NCI-H2196 treated with DMSO at 0.1 percent for 48 hours (cell line): ENCODE results near the gene CADM1.

Experiments
- DNase-seq: peaks from one replicate; lab custom pipeline; 2025; ENCODE audit not compliant: unreplicated experiment; lab: John Stamatoyannopoulos, UW

Gene CADM1

DNA sequence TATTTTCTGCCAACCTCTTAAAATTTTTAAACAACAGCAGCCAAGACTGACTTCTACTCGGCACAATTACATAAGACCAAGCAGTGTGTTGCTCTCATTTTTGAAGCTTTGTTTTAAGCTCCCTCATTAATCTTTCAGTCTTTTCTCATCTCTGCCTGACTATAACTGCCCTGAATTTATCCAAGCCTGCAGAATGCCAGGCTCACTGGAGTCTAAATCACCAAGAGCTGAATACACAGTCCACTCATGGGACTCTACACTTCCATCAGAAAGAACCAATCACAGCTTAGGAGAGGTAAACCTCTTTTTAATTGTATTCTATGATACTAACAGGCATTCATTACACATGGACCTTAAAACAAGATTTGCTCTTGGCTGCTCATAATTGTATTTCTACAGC lies 178.7 kb downstream of the CADM1 start:
- DNase-seq, result no peak

DNA sequence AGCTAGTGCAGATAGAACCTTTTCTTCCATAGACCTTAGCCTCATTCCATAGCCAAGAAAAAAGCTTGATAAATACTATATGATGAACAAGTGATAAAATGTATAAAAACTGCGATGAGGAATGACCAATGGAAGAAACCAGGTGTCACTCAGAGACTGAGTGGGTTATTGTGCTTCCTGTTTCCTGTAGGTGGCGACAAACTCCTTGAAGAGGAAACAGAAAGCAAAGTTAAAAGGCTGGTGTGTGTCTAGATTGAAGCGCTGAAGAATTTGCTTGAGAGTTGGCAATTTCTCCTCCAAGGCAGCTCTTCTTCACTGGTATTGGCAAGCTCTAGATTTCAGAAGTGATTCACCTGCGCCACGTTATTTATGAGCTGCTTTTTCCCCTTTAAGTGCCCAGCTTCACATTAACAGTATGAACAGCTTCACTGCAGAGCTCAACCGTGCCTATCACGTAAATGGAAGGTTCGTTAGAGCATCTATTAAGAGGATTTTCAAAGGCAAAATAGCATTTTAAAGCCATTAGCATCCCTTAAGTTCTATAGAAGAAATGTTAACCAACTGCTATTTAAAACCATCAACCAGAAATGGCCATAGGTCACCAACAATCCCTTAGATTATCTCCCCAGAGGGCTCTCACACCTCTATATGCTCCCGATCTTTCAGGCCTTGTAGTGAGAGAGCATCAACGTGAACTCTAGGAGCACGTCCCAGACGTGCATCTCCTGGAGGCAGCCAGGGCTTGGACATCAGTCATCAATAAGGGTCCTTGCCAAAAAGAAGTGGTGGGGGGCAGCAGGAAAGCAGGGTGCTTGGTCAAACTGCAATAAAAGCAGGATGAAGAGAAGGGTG lies 179.4 kb downstream of the CADM1 start:
- peak; percentile 63 for DNase-seq

DNA sequence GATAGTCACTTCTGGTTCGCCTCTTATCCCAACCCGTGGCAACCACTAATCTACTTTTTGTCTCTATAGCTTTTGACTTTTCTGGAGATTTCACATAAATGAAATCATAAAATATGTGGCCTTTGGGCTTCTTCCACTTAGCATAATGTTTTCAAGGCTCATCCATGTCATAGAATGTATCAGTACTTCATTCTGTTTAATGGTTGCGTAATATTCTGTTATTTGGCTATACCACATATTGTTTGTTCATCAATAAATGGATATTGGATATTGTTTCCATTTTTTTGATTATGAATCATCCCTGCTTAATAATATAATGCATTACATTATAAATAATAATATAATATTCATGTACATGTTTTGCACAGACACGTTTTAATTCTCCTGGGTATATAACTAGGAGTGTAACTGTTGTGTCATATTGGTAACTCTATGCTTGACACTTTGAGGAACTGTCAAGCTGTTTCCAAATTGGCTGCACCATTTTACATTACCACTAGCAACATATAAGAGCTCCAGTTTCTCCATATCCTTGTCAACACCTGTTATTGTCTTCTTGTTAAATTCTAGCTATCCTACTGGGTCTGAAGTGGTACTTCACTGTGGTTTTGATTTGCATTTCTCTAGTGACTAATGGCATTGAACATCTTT lies 181.5 kb downstream of the CADM1 start:
- no peak for DNase-seq

DNA sequence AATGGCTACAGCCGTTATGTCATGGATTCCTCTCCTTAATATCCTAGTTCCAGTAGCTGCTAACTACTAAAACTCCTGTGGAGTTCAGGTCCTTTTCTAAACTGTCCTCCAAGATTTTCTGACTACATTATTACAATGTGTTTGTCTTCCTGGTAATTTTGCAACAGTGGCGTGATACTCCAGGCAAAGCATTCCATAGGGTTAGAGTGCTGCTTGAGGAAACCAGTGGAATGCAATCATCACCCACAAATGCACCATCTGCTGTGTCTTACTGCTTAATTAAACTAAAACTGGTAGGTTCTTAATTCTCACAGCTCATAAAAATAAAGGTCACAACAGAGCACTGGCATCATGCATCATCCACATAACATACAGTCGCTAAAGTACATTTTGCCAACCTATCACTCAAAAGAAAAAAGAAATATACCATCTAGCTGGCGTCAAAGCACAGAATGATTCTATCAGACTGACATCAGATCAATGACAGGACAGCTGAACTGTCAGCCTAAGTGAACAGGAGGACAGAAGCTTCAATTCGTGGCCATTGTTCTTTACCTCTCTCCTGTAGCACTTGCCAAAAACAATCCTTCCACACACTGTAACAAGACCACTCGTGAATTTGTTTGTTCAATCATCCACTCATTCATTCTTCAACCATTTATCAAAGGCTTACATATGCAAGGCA lies 182.5 kb downstream of the CADM1 start:
- no peak for DNase-seq

DNA sequence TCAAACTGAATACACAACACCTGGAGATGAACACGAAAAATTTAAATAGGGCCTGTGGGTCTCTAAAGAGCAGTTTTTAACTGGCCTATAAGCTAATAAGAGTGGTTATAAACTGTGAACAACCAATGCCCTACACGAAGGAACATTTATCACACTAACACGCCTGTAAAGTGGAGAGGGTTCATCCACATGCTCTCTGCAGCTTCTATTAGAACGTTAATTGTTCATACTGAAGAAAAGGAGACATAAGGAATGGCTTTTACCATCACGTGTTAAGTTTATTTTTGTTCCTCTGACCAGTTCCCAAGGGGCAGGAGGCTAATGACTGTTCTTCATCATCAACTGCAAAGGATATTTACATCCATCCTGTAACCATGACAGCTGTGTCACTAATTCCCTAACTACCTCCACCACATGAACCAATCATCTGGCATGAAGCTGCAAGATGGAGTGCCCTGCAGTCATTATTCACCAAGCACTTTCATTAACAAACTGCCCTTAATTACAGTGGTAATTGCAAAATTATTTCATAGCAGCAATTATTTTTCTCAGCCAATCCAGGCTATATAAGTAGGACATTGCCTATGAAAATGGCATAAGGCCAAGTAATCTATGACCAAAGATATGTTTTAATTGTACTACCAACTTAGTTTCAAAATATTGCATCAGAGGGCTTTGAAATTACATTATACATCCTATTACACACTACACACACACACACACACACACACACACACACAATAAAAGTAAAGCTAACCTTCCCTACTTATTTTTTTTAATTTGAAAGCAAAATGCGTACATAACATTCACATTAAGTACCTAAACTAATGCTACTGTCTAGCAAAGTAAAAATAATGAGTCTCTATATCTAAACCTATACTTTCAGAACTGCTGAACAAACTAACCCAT lies 186.7 kb downstream of the CADM1 start:
- DNase-seq, result no peak

DNA sequence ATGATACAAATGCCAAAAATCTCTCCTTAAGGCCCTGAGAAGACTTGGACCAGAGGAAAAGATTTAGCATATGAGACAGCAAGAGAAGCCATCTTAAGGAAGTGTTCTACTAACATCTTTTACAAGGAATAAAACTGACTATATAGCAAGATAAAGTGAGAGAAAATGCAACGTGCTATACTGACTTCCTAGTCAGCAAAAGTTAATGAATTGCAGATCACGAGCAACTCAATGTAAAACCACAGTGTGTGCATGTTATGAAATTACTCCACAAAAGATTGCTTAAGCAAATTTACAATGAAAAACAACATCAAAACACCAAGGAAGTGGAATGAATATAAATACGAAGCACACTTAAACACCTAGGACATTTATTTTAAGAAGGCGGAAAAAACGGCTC lies 187.5 kb downstream of the CADM1 start:
- DNase-seq, result no peak

DNA sequence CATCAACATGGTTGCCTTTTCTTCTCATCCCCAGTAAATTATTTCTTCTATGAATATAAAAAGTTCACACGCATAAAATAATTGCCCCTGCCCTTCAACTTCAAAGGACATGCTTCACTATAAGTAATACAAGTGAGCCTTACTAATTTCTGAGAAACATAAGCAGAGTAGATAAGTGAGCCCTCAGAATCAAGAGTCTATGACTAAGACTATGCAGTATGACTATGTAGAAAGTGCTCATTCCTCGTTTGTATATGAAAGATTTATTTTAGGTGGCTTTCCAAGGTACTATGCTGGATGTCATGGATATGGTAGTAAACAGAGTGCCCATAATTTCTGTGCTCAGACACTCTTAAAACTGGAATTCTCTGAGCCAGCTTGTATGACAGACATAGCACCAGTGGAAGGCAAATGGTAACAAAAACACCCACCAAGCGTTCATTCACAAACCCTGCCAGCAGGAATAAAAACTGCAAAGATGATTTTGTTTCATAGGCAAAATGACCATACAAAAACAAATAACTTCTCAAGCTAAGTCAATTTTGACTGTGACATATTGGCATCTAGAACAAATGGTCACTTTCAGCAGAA lies 189.8 kb downstream of the CADM1 start:
- DNase-seq, result no peak

DNA sequence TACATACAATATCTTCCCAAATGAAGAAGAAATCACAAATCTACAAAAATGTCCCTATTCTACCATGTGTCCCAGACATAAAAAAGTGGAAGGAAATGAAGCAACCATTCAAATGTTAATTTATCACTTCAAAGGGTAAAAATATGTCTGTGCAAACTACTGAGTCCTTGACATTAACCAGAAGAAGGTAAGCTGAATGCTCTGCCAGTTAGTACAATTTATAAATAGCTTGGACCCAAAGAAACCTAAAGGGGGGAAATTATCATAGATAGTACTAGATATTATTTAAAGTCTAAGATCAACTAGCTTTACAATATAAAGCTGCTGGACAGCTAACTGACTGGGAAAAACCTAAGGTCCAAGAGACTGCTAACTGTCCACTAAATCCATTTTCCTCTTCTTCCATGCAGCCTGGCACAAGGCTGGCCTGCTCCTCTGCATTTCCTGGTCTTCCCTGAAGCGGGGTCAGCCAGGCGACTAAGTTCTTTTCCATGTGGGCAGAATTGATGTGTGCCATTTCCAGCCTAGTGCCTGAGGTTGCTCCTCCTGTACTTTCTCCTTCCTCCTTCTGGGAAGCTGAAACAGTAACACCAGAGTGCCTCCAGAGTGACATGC lies 190.9 kb downstream of the CADM1 start:
- DNase-seq, result no peak

DNA sequence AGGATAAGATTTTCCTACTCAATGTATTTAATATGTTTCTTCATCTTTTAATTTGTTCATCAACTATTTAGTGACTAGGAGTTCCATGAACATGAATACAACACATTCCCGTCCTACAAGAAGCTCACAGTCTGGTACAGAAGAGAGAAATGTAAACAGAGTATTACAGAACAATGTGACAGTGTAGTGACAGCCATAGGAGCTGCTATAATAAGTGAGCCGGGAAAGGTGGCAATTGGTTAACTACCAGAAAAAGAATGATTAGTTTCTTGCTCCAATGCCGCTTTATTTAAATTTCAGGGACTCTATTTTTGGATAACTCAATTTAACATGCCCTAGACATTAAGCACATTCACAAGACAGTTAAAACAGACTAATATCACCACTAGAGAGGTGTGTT lies 192.3 kb downstream of the CADM1 start:
- DNase-seq, result no peak

DNA sequence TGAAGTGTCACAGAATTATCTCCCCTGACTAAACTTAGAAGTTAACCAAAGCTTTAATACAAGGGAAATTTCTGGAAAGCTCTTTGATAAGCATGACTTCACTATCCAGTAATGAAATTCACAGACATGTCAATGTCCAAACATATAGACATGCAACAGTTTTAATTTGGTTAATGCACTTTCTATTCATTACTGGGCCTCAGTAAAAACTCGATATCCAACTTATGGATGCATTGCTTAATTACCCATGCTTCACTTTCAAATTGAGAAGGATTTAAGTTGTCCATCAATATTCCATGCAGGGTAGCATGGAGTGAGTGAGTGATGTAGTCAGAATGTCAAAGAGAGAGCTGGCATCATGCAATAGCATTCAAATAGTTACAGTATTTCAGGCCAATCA lies 197.5 kb downstream of the CADM1 start:
- DNase-seq, result no peak

DNA sequence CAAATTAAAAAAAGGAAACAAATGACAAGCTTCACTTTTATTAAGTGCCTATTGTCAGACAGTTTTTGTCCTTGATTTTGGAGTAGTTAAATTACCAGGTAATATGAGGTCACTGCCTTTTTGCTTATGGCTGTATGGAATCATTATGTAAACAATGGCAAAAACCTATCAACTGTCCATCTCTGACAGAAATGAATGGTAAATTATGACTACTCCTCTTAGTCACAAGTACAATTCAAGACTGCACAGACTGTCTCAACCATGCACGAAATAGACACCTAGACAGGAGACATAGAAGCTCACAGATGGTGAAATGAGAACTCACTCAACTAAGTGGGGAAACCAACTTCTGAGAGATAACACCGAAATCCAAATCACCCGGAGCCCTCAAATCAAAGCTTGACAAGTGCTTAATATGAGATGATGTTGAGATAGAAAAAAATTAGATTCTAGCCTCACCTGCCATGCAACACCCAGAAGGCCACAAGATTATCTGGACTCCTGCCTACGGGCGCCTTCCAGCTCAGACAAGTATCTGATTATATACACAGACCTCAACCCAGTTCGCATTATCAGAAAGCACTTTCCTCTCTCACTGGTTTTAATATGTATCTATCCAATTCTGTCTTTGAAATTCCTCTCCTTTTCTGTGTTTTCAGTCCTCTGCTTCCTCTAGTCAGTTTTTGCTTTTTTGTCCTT lies 199.3 kb downstream of the CADM1 start:
- no peak for DNase-seq

DNA sequence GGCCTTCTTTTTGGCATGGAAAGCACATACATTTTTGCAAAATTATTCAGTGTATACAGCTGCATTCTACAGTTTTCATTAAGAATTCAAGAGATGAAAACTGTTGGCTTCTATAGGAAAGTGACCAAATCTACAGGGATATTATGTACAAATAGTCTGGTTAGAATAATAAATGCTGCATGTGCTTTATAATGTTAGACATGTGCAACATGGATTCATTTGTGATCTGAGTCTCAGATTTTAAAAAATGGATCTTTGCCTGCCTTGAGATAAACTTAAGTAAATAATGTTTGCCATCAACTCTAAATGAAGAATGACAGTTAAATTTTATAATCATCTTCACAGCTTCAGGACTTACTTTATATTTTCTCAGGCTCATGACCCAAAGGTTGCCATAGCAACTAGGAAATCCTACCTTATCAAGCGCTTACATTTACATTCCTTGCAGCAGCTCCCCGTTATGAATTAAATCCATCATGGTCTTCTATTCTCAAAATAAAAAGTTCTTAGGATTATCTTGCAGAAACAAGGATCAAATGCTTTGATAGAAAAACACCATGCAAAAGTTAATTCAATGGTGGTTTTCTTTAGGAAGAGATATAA lies 200.2 kb downstream of the CADM1 start:
- DNase-seq, result no peak

DNA sequence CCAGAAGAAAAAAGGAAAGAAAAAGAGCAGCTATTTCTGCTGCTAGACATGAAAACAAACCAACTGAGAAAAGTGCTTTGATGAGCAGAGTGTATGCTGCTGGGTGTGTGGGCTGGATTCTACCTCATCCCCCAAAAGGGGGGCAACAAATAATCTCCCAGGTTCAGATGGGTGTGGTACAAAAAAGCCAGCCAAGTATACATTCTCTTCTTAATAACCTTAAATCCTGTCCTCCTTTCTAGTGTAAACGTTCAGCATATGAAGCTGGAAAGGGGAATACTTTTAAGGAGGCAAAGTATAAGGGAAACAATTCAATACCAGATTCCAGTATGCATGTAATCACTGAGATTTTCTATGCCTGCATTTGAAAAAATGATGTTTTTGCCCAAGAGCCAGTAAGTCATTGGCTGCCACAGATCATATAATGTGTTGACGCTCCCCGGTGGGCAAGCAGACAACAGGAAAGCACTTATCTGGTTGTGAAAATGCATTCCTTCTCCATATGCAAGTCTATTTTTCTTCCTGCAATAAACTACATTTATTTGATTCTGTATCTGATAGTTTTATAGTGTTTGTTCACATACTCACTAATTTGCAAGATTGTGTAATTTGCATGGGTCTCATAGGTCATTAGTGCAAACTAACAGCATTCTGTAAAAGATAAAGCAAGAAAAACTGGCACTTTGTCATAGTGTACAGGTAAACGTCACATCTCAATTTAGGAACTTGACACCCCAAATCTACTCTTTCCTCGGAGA lies 201.1 kb downstream of the CADM1 start:
- no peak for DNase-seq

DNA sequence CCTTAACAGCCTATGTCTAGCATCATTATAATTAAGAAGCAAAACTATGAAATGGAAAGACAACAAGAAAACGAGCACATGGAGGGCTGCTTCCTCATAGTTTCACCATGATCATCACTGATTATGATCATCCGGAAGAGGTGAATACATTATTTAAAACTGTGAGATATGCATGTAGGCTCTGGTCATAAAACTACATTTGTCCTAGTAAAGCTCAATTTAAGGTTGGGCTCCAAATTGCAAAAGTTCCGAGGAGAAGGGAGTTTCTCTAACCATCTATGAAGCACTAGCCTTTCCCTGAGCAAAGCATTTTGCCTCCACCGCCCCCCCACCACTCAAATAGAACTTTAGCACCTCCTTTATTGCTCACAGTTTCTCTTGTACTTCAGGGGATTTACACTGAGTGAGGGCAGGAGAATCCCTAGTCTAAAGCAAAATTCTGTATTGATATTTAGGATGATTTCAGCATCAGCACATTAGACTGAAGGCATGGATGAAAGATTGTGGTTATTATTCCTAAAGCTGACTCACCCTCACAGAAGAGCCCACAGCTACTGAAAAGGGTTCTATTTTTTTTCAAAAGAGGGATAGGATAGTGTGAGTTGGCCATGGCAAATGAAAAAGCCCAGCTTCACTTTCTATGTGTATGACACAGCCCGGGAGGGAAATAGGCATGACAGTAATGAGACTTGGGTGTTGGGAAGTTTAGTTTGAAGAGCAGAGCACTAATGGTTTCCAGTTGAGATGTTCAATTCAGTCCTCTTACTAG lies 203.4 kb downstream of the CADM1 start:
- no peak for DNase-seq

DNA sequence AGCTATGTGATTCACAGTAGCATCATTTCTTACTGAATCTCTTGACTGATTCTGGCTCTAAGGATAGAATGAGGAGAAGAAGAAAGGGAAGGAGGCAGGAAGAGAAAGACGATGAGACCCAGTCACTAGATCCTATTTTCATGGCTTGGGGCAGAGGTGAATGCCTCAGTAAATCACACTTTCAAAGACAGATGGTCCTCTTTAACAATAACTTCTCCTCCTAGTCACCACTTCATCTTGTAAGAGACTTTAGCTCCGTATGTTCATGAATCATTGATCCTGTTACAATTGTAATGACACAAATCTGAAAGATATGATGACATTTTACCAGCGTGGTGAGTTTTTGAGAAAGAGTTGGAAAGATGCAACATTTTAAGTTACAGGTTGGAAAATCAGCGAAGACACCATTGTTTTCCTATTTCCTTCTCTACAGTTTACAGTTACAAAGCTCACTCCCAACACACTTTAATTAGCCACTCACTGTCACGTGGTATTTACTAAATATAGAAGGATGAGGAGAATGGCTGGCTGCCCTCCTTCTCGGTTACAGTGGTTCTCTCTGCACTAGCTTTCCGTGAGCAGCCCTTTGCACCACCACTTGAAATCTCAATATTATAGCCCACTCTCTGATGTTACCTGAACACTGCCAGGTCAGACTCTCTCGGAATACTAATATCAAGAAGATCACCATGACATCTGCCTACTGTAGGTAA lies 205.8 kb downstream of the CADM1 start:
- DNase-seq, result no peak

DNA sequence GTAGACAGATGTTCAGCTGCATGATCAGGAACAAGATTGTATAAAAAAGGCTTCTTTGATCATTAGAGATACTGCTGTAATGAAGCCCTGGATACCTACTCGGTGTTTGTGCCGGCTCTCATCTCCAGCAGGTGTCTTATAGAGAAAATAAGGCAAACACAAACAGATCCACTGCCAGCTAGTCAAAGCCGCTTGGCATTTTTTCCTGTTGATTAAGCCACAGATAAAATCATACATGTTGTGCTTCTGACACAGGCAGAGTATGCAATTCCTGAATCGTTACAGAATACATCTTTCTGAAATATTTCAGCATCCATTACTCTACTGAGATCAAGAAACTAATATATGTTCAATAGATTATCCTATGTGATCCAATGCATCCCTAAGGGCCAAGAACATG lies 206.9 kb downstream of the CADM1 start:
- DNase-seq, result no peak

DNA sequence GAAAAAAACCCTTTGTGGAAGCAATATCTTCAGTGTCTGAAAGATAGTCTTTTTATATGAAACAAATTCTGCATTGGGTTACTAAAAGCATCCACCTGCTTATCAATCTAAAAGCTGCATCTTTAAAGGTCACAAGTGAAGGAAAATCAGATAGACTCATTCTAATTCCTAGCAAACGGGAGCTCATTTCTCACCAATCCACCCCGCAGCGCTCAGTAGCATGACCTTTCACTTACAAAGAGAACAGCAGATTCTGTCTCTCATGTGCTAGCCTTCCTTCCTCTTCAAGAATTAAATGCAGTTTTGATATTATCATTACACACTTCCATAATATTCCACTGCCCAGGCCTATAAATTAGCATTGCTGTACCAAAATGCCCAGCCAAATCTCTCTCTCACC lies 212.9 kb downstream of the CADM1 start:
- DNase-seq, result no peak
